IgD-negative memory B cell (primary cell): ENCODE results near the gene CDK5RAP1. TPM values are rescaled to one million over a fixed set of nuclear protein-coding genes. Genes with fewer than 3 reads are reported as not detected.
A peak's percentile ranks its signal among the peaks of the same experiment; 100 is the strongest.
"Not testable (repeated sequence)": the region's sequence is repeated elsewhere in the genome, so short reads cannot be mapped to it uniquely, and the experiment has no call there.

Source experiments
- H3K27ac Mint-ChIP-seq, 3 donors: one replicate each; pipeline ENCODE4 v1.8.0; 2020 to 2022; ENCODE audit warnings: mild to moderate bottlenecking in 3 of 3, mixed read lengths in 3 of 3, moderate library complexity in 1 of 3
- H3K27me3 Mint-ChIP-seq: one replicate; pipeline ENCODE4 v1.8.0; 2021; ENCODE audit warnings: mixed read lengths
- H3K36me3 Mint-ChIP-seq: one replicate; pipeline ENCODE4 v1.8.0; 2020; ENCODE audit warnings: mild to moderate bottlenecking, mixed read lengths
- H3K4me1 Mint-ChIP-seq, 3 donors: one replicate each; pipeline ENCODE4 v1.8.0; 2020 to 2022; ENCODE audit warnings: mixed read lengths in 3 of 3, mild to moderate bottlenecking in 1 of 3
- H3K4me3 Mint-ChIP-seq, 4 donors: one replicate each; pipeline ENCODE4 v1.8.0; 2020 to 2022; ENCODE audit warnings: mild to moderate bottlenecking in 4 of 4, mixed read lengths in 4 of 4, moderate library complexity in 3 of 4
- H3K9me3 Mint-ChIP-seq, 3 donors: one replicate each; pipeline ENCODE4 v1.8.0; 2020 to 2021; ENCODE audit warnings: mixed read lengths in 3 of 3, mild to moderate bottlenecking in 1 of 3
- polyA plus RNA-seq: library from polyadenylated mRNA; unstranded; fragments of 300-500 nt; fragmentation: Illumina TruSeq; gene quantifications from one replicate; pipeline ENCODE4 v1.2.3, GENCODE V29; 2021

CDK5RAP1 gene
- 29.0 TPM for polyA plus RNA-seq

GRCh38 chr20:33401184-33401920 lies at the start of gene CDK5RAP1:
Gene CDK5RAP1, minus strand, starts transcription at chr20:33401519. Its CDS starts 4,455 bp downstream, at chr20:33397064.
- Mint-ChIP-seq H3K27ac (peak within 1 kb of the TSS; percentile 64 to 96 (median 81)), H3K4me3 (peak within 1 kb of the TSS; percentile 90 to 98 (median 96)), H3K9me3 (no peaks in the 10 kb centered on the region), H3K4me1 (peaks cover 19 to 32% (median 25%) of the 10 kb centered on the region in 3 donors), H3K27me3 (peaks cover 1% of the 10 kb centered on the region), H3K36me3 (peaks cover 4% of the 10 kb centered on the region)

- H3K4me3 Mint-ChIP-seq, result peak overlapping the region in 2 of 4 donors; percentile 23 to 25
- no peaks in the 10 kb centered on the region for H3K27me3 Mint-ChIP-seq
- H3K27ac Mint-ChIP-seq, result no peak overlapping the region
- no peaks in the 10 kb centered on the region for H3K9me3 Mint-ChIP-seq
- no peaks in the 10 kb centered on the region for H3K36me3 Mint-ChIP-seq
- peaks cover 0 to 7% (median 6%) of the 10 kb centered on the region in 3 donors for H3K4me1 Mint-ChIP-seq
Observed at GRCh38 chr20:33450867-33451266, 49.5 kb upstream of the CDK5RAP1 start.

GRCh38 chr20:33445881-33446625 lies 44.7 kb upstream of the CDK5RAP1 start:
- Mint-ChIP-seq H3K36me3 (no peaks in the 10 kb centered on the region), H3K27ac (peak overlapping the region in 1 of 3 donors; percentile 31), H3K27me3 (no peaks in the 10 kb centered on the region), H3K4me3 (peak overlapping the region in 2 of 4 donors; percentile 38 to 61), H3K4me1 (peaks cover 20 to 24% (median 21%) of the 10 kb centered on the region in 3 donors), H3K9me3 (no peaks in the 10 kb centered on the region)

- H3K9me3 Mint-ChIP-seq, result no peaks in the 10 kb centered on the region
- H3K4me1 Mint-ChIP-seq, result peaks cover 20 to 25% (median 21%) of the 10 kb centered on the region in 3 donors
- H3K27ac Mint-ChIP-seq, result peak overlapping the region; percentile 23 to 97 (median 94)
- H3K36me3 Mint-ChIP-seq, result no peaks in the 10 kb centered on the region
- peak overlapping the region; percentile 74 to 96 (median 92) for H3K4me3 Mint-ChIP-seq
- no peaks in the 10 kb centered on the region for H3K27me3 Mint-ChIP-seq
Observed at GRCh38 chr20:33444797-33445560, 43.7 kb upstream of the CDK5RAP1 start.

GRCh38 chr20:33443512-33444239 lies 42.4 kb upstream of the CDK5RAP1 start, which contains the start of gene SNTA1:
Gene SNTA1, minus strand, starts transcription at chr20:33443763. Its CDS starts 143 bp downstream, at chr20:33443620.
- Mint-ChIP-seq H3K9me3 (no peaks in the 10 kb centered on the region), H3K36me3 (no peaks in the 10 kb centered on the region), H3K27me3 (no peaks in the 10 kb centered on the region), H3K27ac (peak within 1 kb of the TSS; percentile 23 to 97 (median 94)), H3K4me1 (peaks cover 21 to 25% (median 22%) of the 10 kb centered on the region in 3 donors), H3K4me3 (peak within 1 kb of the TSS; percentile 74 to 96 (median 92))

- H3K4me1 Mint-ChIP-seq, result peaks cover 21 to 25% (median 22%) of the 10 kb centered on the region in 3 donors
- H3K36me3 Mint-ChIP-seq, result no peaks in the 10 kb centered on the region
- peak overlapping the region in 2 of 3 donors; percentile 18 to 69 for H3K27ac Mint-ChIP-seq
- no peaks in the 10 kb centered on the region for H3K9me3 Mint-ChIP-seq
- H3K4me3 Mint-ChIP-seq, result peak overlapping the region; percentile 67 to 93 (median 84)
- H3K27me3 Mint-ChIP-seq, result no peaks in the 10 kb centered on the region
Observed at GRCh38 chr20:33443006-33443511, 41.7 kb upstream of the CDK5RAP1 start.

- H3K27me3 Mint-ChIP-seq, result no peaks in the 10 kb centered on the region
- H3K36me3 Mint-ChIP-seq, result no peaks in the 10 kb centered on the region
- H3K4me1 Mint-ChIP-seq, result peaks cover 21 to 25% (median 22%) of the 10 kb centered on the region in 3 donors
- H3K4me3 Mint-ChIP-seq, result peak overlapping the region; percentile 67 to 93 (median 84)
- no peaks in the 10 kb centered on the region for H3K9me3 Mint-ChIP-seq
- H3K27ac Mint-ChIP-seq, result peak overlapping the region; percentile 26 to 70 (median 69)
Observed at GRCh38 chr20:33442136-33443005, 41.1 kb upstream of the CDK5RAP1 start.

- no peaks in the 10 kb centered on the region for H3K36me3 Mint-ChIP-seq
- peak overlapping the region in 2 of 3 donors; percentile 48 to 70 for H3K27ac Mint-ChIP-seq
Observed at GRCh38 chr20:33441142-33441955, 40.0 kb upstream of the CDK5RAP1 start.

GRCh38 chr20:33440562-33440961 lies 39.2 kb upstream of the CDK5RAP1 start:
- not testable (repeated sequence) for H3K27ac Mint-ChIP-seq, H3K36me3 Mint-ChIP-seq, H3K27me3 Mint-ChIP-seq, H3K9me3 Mint-ChIP-seq
- peaks cover 12 to 25% (median 15%) of the 10 kb centered on the region in 3 donors for H3K4me1 Mint-ChIP-seq
- peak overlapping the region in 1 of 4 donors; percentile 67 for H3K4me3 Mint-ChIP-seq

More at GRCh38 chr20:33441142-33441955, 40.0 kb upstream of the CDK5RAP1 start:
- Mint-ChIP-seq H3K4me1 (peaks cover 18 to 25% (median 21%) of the 10 kb centered on the region in 3 donors), H3K9me3 (no peaks in the 10 kb centered on the region), H3K4me3 (peak overlapping the region in 2 of 4 donors; percentile 67 to 75), H3K27me3 (no peaks in the 10 kb centered on the region)

GRCh38 chr20:33438481-33438880 lies 37.2 kb upstream of the CDK5RAP1 start:
- H3K9me3 Mint-ChIP-seq, result no peaks in the 10 kb centered on the region
- peaks cover 0 to 16% (median 8%) of the 10 kb centered on the region in 3 donors for H3K4me1 Mint-ChIP-seq
- peaks cover 2% of the 10 kb centered on the region for H3K36me3 Mint-ChIP-seq
- H3K27me3 Mint-ChIP-seq, result no peaks in the 10 kb centered on the region
- no peak overlapping the region for H3K4me3 Mint-ChIP-seq
- no peak overlapping the region for H3K27ac Mint-ChIP-seq

GRCh38 chr20:33437141-33437911 lies 36.0 kb upstream of the CDK5RAP1 start:
- H3K4me3 Mint-ChIP-seq, result no peak overlapping the region
- no peaks in the 10 kb centered on the region for H3K9me3 Mint-ChIP-seq
- no peak overlapping the region for H3K27ac Mint-ChIP-seq
- no peaks in the 10 kb centered on the region for H3K27me3 Mint-ChIP-seq
- peaks cover 0 to 12% (median 3%) of the 10 kb centered on the region in 3 donors for H3K4me1 Mint-ChIP-seq
- H3K36me3 Mint-ChIP-seq, result peaks cover 2% of the 10 kb centered on the region

GRCh38 chr20:33434434-33434833 lies 33.1 kb upstream of the CDK5RAP1 start:
- no peaks in the 10 kb centered on the region for H3K27me3 Mint-ChIP-seq
- no peak overlapping the region for H3K4me3 Mint-ChIP-seq
- H3K27ac Mint-ChIP-seq, result no peak overlapping the region
- H3K36me3 Mint-ChIP-seq, result peaks cover 4% of the 10 kb centered on the region
- H3K9me3 Mint-ChIP-seq, result no peaks in the 10 kb centered on the region
- peaks cover 0 to 2% (median 0%) of the 10 kb centered on the region in 3 donors for H3K4me1 Mint-ChIP-seq
